Keratinocyte (primary cell): Measurements from ENCODE around the gene SYT9. TPM values are rescaled to one million over a fixed set of nuclear protein-coding genes. Genes with fewer than 3 reads are reported as not detected.

ENCODE experiments used
- DNase-seq: peaks from one replicate; pipeline ENCODE4 v3.0.0-alpha.2; 2011; ENCODE audit warnings: low read depth, missing footprints, low spot score
- FAIRE-seq: peaks from 2 replicates; lab custom pipeline; 2011; peaks lifted over from hg19 to GRCh38; lab: Jason Lieb, UNC
- H2AFZ ChIP-seq: 2 replicates; pipeline ENCODE4 v1.6.0; 2012; ENCODE audit warnings: low read length, control low read depth, inconsistent platforms; ENCODE audit not compliant: control insufficient read depth
- H3K27ac ChIP-seq: 2 replicates; pipeline ENCODE4 v1.5.1; 2011; ENCODE audit warnings: low read length; ENCODE audit not compliant: control insufficient read depth, insufficient read depth
- H3K27me3 ChIP-seq: 3 replicates; pipeline ENCODE4 v1.6.0; 2011; ENCODE audit warnings: low read length; ENCODE audit not compliant: control insufficient read depth, insufficient read depth; ENCODE audit errors: extremely low read depth
- H3K36me3 ChIP-seq, 2 experiments: 2 replicates in 1 of 2; 3 replicates in 1 of 2; pipeline ENCODE4 v1.5.1; 2011; ENCODE audit warnings: low read length in 2 of 2, mild to moderate bottlenecking in 1 of 2; ENCODE audit not compliant: control insufficient read depth in 2 of 2, insufficient read depth in 2 of 2; ENCODE audit errors: extremely low read depth in 1 of 2
- H3K4me1 ChIP-seq: 3 replicates; pipeline ENCODE4 v1.5.1; 2011; ENCODE audit warnings: low read length; ENCODE audit not compliant: control insufficient read depth, insufficient read depth; ENCODE audit errors: extremely low read depth
- H3K4me2 ChIP-seq: 3 replicates; pipeline ENCODE4 v1.6.0; 2011; ENCODE audit warnings: low read depth, low read length; ENCODE audit not compliant: control insufficient read depth, insufficient read depth; ENCODE audit errors: extremely low read depth
- H3K4me3 ChIP-seq, 3 experiments: fragments of 200-600 bp in 1 of 3; sonication (generic) in 1 of 3; 2 replicates in 2 of 3; 3 replicates in 1 of 3; pipeline ENCODE4 v1.5.1; 2011 to 2016; ENCODE audit warnings: low read length in 3 of 3, mild to moderate bottlenecking in 3 of 3, control low read depth in 2 of 3, inconsistent platforms in 1 of 3, low read depth in 1 of 3, mixed read lengths in 1 of 3, mixed run types in 1 of 3, moderate library complexity in 1 of 3; ENCODE audit not compliant: control insufficient read depth in 2 of 3, insufficient read depth in 2 of 3; ENCODE audit errors: extremely low read depth in 1 of 3
- H3K79me2 ChIP-seq: 2 replicates; pipeline ENCODE4 v1.6.0; 2012; ENCODE audit warnings: low read length; ENCODE audit not compliant: control insufficient read depth, insufficient read depth
- H3K9ac ChIP-seq: 3 replicates; pipeline ENCODE4 v1.6.0; 2011; ENCODE audit warnings: low read length; ENCODE audit not compliant: control insufficient read depth, insufficient read depth; ENCODE audit errors: extremely low read depth
- H3K9me1 ChIP-seq: 3 replicates; pipeline ENCODE4 v1.6.0; 2011; ENCODE audit warnings: low read length; ENCODE audit not compliant: control insufficient read depth, insufficient read depth; ENCODE audit errors: extremely low read depth
- H3K9me3 ChIP-seq: 2 replicates; pipeline ENCODE4 v1.5.1; 2012; ENCODE audit warnings: low read depth, low read length; ENCODE audit not compliant: control insufficient read depth
- H4K20me1 ChIP-seq: 3 replicates; pipeline ENCODE4 v1.6.0; 2011; ENCODE audit warnings: low read length; ENCODE audit not compliant: control insufficient read depth, insufficient read depth; ENCODE audit errors: extremely low read depth
- EZH2 ChIP-seq: IDR thresholded peaks from one replicate; pipeline ENCODE4 v1.6.1; 2012; ENCODE audit warnings: inconsistent platforms, mild to moderate bottlenecking, low read length, moderate library complexity
- dilution Hi-C: fragments of 300-500 bp; cut with MboI; formaldehyde crosslinking; loops from one replicate; pipeline ENCODE4 v1.7.0; 2020; ENCODE audit warnings: low sequenced_read_pairs; ENCODE audit not compliant: extremely low pct_ligation_motif_present
- polyA plus RNA-seq, 5 experiments: library from polyadenylated mRNA; depleted of rRNA in 3 of 5; stranded (reverse) in 3 of 5; stranded (forward) in 1 of 5; unstranded in 1 of 5; fragments of >200 nt; gene quantifications; 1 replicate in 1 of 5; 2 replicates in 3 of 5; 3 replicates in 1 of 5; pipeline versions ENCODE4 v1.2.1 to v1.2.3, GENCODE V29; 2011 to 2012; ENCODE audit warnings: missing spikeins in 2 of 5, low read depth in 1 of 5, low replicate concordance in 1 of 5
- TF ChIP-seq, protein P1 (sequence below), 3 experiments: IDR thresholded peaks in 1 of 3; conservative IDR thresholded peaks in 1 of 3; optimal IDR thresholded peaks in 1 of 3; 2 replicates in 2 of 3; 3 replicates in 1 of 3; pipeline versions ENCODE3 to v1.5.1; 2011; ENCODE audit warnings: low read length in 3 of 3, mild to moderate bottlenecking in 3 of 3, moderate library complexity in 2 of 3, control low read depth in 1 of 3, inconsistent platforms in 1 of 3; ENCODE audit not compliant: insufficient read depth in 2 of 3; ENCODE audit errors: extremely low read depth in 1 of 3

Gene SYT9
- polyA plus RNA-seq, 1 donor (not counting 4 experiments of a cell fraction or from before 2014, with no cell fraction given): not detected

DNA sequence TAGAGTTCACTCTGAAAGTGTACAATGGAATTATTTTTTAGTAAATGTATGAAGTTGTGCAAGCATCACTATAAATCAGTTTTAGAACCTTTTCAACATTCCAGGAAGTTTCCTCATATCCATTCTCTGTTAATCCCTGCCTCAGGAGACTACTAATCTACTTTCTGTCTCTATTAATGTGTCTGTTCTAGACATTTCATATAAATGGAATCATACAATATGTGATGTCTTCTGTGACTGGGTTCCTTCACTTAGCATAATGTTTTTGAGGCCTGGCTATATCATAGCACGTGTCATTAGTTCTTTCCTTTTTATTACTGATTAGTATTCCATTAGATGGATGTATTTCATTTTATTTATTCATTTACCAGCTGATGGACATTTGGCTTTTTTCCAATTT is 17.1 kb downstream of the SYT9 start:
- no peak for FAIRE-seq
- H4K20me1 ChIP-seq: no peaks in the 10 kb centered on the region
- H3K9ac ChIP-seq: no peak overlapping the region
- H3K79me2 ChIP-seq: no peaks in the 10 kb centered on the region
- no peaks in the 10 kb centered on the region for H3K9me1 ChIP-seq
- H3K27ac ChIP-seq: no peak overlapping the region
- no peaks in the 10 kb centered on the region for H3K9me3 ChIP-seq
- no peak overlapping the region for H3K4me2 ChIP-seq
- no peak for DNase-seq
- H2AFZ ChIP-seq: no peak overlapping the region
- no peak overlapping the region for H3K4me3 ChIP-seq
- TF ChIP-seq, protein P1, sequence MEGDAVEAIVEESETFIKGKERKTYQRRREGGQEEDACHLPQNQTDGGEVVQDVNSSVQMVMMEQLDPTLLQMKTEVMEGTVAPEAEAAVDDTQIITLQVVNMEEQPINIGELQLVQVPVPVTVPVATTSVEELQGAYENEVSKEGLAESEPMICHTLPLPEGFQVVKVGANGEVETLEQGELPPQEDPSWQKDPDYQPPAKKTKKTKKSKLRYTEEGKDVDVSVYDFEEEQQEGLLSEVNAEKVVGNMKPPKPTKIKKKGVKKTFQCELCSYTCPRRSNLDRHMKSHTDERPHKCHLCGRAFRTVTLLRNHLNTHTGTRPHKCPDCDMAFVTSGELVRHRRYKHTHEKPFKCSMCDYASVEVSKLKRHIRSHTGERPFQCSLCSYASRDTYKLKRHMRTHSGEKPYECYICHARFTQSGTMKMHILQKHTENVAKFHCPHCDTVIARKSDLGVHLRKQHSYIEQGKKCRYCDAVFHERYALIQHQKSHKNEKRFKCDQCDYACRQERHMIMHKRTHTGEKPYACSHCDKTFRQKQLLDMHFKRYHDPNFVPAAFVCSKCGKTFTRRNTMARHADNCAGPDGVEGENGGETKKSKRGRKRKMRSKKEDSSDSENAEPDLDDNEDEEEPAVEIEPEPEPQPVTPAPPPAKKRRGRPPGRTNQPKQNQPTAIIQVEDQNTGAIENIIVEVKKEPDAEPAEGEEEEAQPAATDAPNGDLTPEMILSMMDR (optimal IDR thresholded peaks at IDR 0.05 in 1 of 3, IDR thresholded peaks at IDR 0.05 in 1 of 3, conservative IDR thresholded peaks at IDR 0.05 in 1 of 3; ENCODE audit: extremely low read depth in 1 of 3, insufficient read depth in 2 of 3, low read length in 3 of 3): no peak
- no peak for TF ChIP-seq EZH2
- no peaks in the 10 kb centered on the region for H3K36me3 ChIP-seq
- H3K27me3 ChIP-seq: no peaks in the 10 kb centered on the region
- dilution Hi-C loops: no loop called here
- H3K4me1 ChIP-seq: no peaks in the 10 kb centered on the region

DNA sequence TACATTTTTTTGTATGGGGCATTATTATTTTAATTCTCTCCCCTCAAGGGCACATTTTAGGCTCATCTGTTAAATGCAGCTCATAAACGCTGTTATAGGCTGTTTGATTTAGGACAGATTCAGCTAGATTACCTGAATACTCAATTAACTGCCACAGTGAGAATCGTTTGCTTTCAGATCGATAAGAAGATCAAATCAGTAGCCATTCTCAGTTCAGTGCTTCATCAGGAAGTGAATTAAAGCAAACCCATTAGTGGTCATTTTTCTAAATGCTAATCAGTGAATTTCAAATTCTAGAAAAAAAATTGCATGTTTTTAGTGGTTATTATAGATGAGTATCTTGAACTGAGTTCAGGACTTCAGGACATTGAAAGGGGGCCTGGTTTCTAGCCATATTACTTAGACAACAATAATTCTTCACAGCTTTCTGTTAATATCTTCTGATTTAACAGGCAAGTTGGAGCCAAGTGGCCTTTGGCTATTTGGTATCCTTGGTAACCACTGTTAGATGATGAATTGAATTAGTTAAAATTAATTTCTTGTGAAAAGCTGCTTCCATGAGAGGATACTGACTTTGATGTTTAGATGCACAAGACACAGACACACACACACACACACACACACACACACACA is 18.6 kb downstream of the SYT9 start:
- Histone ChIP-seq H4K20me1 (no peaks in the 10 kb centered on the region), H2AFZ (no peak overlapping the region), H3K4me2 (no peak overlapping the region), H3K9me3 (no peaks in the 10 kb centered on the region), H3K4me1 (no peaks in the 10 kb centered on the region), H3K9me1 (no peaks in the 10 kb centered on the region), H3K27me3 (no peaks in the 10 kb centered on the region), H3K27ac (no peak overlapping the region), H3K4me3 (no peak overlapping the region), H3K79me2 (no peaks in the 10 kb centered on the region), H3K9ac (no peak overlapping the region), H3K36me3 (no peaks in the 10 kb centered on the region)
- no peak for DNase-seq
- no peak for FAIRE-seq
- no peak for TF ChIP-seq EZH2
- TF ChIP-seq, protein P1 (optimal IDR thresholded peaks at IDR 0.05 in 1 of 3, IDR thresholded peaks at IDR 0.05 in 1 of 3, conservative IDR thresholded peaks at IDR 0.05 in 1 of 3; ENCODE audit: extremely low read depth in 1 of 3, insufficient read depth in 2 of 3, low read length in 3 of 3): no peak
- dilution Hi-C loops: no loop called here
